Endothelial cell of umbilical vein (primary cell): Measurements from ENCODE around the gene IRF2.

Experiments used
- CTCF ChIP-seq, 2 donors: IDR thresholded peaks; 1 replicate in 1 of 2; 2 replicates in 1 of 2; pipeline ENCODE4 v1.5.1; 2011; ENCODE audit warnings: low read length in 2 of 2, mild to moderate bottlenecking in 2 of 2, moderate library complexity in 2 of 2, control low read depth in 1 of 2, inconsistent platforms in 1 of 2, low read depth in 1 of 2; ENCODE audit not compliant: insufficient read depth in 1 of 2; ENCODE audit errors: extremely low read depth in 1 of 2
- EZH2 ChIP-seq: IDR thresholded peaks from 2 replicates; pipeline ENCODE4 v1.6.1; 2012; ENCODE audit warnings: borderline replicate concordance, low read depth, mild to moderate bottlenecking, moderate library complexity, low read length, inconsistent platforms; ENCODE audit not compliant: severe bottlenecking
- FOS ChIP-seq: IDR thresholded peaks from 2 replicates; pipeline ENCODE4 v1.6.1; 2011; ENCODE audit warnings: mild to moderate bottlenecking, low read length, moderate library complexity, borderline replicate concordance; ENCODE audit not compliant: insufficient read depth
- GATA2 ChIP-seq: IDR thresholded peaks from 2 replicates; pipeline ENCODE4 v1.7.0; 2011; ENCODE audit warnings: low read depth, mild to moderate bottlenecking, moderate library complexity, mixed read lengths, low read length; ENCODE audit not compliant: insufficient read length, insufficient read depth
- MAX ChIP-seq: IDR thresholded peaks from 2 replicates; pipeline ENCODE4 v1.6.1; 2011; ENCODE audit not compliant: insufficient read depth, insufficient read length
- POLR2A ChIP-seq: IDR thresholded peaks from 2 replicates; pipeline ENCODE4 v1.6.1; 2012; ENCODE audit warnings: low read depth, mild to moderate bottlenecking, control low read depth, low read length
- POLR2AphosphoS5 ChIP-seq: IDR thresholded peaks from 2 replicates; pipeline ENCODE4 v1.6.1; 2012; ENCODE audit warnings: low read depth, mild to moderate bottlenecking, control low read depth, low read length, moderate library complexity; ENCODE audit not compliant: insufficient read depth

- TF ChIP-seq POLR2AphosphoS5 (no peak), CTCF (IDR thresholded peaks at IDR 0.05; ENCODE audit: extremely low read depth in 1 of 2, insufficient read depth in 1 of 2, low read depth in 1 of 2, low read length in 2 of 2) (no peak), MAX (no peak), POLR2A (no peak), EZH2 (no peak), GATA2 (no peak), FOS (no peak)
Measured at GRCh38 chr4:184369871-184370270, 104.5 kb downstream of the IRF2 start.
